ENCODE results near the gene TRPC6.
A peak's percentile ranks its signal among the peaks of the same experiment; 100 is the strongest.

Gene TRPC6

DNA sequence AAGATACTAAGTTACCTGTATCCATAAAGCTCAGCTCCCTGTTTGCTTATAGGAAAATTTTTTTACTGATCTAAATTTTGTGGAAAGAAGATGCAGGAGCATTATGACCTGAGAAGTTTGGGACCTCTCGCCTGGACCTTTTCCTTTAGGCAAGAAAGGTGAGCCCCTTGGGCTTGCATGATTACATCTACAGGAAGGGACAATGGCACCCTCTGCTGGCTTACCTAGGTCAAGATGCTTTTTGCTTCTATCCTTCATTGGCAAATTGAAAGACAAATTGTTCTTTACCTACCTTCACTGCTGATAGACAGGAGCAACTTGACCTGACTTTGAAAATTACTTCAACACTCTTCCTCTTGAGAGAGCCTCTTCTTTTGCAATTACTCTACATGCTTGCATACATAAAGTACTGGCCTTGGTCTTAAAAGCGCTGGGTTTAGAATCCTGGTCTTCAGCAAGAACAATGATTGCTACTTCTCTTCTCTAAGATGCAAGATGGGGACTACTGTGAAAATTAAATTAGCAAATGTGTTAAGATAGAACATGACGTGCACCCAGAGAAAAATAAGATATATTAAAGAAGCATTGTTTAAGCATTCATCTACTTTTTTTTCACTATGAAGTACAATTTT is 147.2 kb downstream of the TRPC6 start:
- Histone ChIP-seq H3K9ac (ENCODE audit: low read length) (no peak overlapping the region), H3K4me2 (ENCODE audit: low read length) (peak overlapping the region; percentile 15; the same call in 1 of the 2 replicates), H3K4me3 (ENCODE audit: low read length) (no peak overlapping the region), H3K36me3 (replicated peaks; ENCODE audit: low read depth, low read length) (no peaks in the 10 kb centered on the region), H3K27me3 (ENCODE audit: low read depth, low read length) (no peaks in the 10 kb centered on the region), H3K9me3 (ENCODE audit: insufficient read depth, low read length) (no peaks in the 10 kb centered on the region), H3K79me2 (ENCODE audit: low read length) (no peaks in the 10 kb centered on the region), H3K27ac (ENCODE audit: low read length) (no peak overlapping the region), H2AFZ (ENCODE audit: low read depth, low read length) (no peak overlapping the region), H3K4me1 (ENCODE audit: low read length) (peaks cover 8% of the 10 kb centered on the region; the same call in 1 of the 2 replicates), H4K20me1 (ENCODE audit: insufficient read depth, low read length) (no peaks in the 10 kb centered on the region)
- no peak for TF ChIP-seq EZH2phosphoT487 (IDR thresholded peaks at IDR 0.05; ENCODE audit: low read depth)
- TF ChIP-seq, protein P1, sequence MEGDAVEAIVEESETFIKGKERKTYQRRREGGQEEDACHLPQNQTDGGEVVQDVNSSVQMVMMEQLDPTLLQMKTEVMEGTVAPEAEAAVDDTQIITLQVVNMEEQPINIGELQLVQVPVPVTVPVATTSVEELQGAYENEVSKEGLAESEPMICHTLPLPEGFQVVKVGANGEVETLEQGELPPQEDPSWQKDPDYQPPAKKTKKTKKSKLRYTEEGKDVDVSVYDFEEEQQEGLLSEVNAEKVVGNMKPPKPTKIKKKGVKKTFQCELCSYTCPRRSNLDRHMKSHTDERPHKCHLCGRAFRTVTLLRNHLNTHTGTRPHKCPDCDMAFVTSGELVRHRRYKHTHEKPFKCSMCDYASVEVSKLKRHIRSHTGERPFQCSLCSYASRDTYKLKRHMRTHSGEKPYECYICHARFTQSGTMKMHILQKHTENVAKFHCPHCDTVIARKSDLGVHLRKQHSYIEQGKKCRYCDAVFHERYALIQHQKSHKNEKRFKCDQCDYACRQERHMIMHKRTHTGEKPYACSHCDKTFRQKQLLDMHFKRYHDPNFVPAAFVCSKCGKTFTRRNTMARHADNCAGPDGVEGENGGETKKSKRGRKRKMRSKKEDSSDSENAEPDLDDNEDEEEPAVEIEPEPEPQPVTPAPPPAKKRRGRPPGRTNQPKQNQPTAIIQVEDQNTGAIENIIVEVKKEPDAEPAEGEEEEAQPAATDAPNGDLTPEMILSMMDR (IDR thresholded peaks at IDR 0.05; ENCODE audit: low read depth, low read length): peak; percentile 61

DNA sequence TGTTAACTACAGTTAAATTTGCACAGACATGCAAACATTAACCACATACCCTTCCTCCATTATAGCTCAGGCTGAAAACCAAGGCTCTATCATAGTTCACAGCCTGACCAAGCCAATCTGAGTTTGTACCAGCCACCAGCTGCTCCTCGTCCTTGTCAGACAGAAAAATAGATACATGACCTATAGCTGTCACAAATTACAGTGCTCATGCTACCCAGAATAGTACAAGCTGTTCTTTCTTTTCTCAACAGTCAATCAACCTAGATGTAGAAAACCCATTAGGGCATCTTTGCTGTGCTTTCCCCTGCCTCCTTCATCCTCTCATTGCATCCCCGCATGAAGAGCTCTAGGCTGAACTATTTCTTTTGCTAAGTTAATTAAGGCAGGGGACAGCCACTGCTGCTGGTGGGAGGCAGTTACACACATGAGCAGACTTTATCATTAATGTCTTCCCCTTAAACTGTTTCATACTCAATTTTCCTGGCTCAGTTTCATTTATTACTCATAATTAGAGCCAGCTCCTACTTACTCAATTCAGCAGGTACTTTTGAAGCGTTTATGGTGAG is 148.3 kb downstream of the TRPC6 start:
- H3K9ac ChIP-seq (ENCODE audit: low read length): no peak overlapping the region
- H3K4me1 ChIP-seq (ENCODE audit: low read length): peaks cover 8% of the 10 kb centered on the region; the same call in 1 of the 2 replicates
- H3K36me3 ChIP-seq (replicated peaks; ENCODE audit: low read depth, low read length): no peaks in the 10 kb centered on the region
- H3K27me3 ChIP-seq (ENCODE audit: low read depth, low read length): no peaks in the 10 kb centered on the region
- no peak overlapping the region for H3K4me3 ChIP-seq (ENCODE audit: low read length)
- H3K4me2 ChIP-seq (ENCODE audit: low read length): no peak overlapping the region
- no peaks in the 10 kb centered on the region for H3K79me2 ChIP-seq (ENCODE audit: low read length)
- H3K9me3 ChIP-seq (ENCODE audit: insufficient read depth, low read length): no peaks in the 10 kb centered on the region
- TF ChIP-seq, protein P1 (IDR thresholded peaks at IDR 0.05; ENCODE audit: low read depth, low read length): no peak
- TF ChIP-seq EZH2phosphoT487 (IDR thresholded peaks at IDR 0.05; ENCODE audit: low read depth): no peak
- H3K27ac ChIP-seq (ENCODE audit: low read length): no peak overlapping the region
- H2AFZ ChIP-seq (ENCODE audit: low read depth, low read length): no peak overlapping the region
- no peaks in the 10 kb centered on the region for H4K20me1 ChIP-seq (ENCODE audit: insufficient read depth, low read length)

DNA sequence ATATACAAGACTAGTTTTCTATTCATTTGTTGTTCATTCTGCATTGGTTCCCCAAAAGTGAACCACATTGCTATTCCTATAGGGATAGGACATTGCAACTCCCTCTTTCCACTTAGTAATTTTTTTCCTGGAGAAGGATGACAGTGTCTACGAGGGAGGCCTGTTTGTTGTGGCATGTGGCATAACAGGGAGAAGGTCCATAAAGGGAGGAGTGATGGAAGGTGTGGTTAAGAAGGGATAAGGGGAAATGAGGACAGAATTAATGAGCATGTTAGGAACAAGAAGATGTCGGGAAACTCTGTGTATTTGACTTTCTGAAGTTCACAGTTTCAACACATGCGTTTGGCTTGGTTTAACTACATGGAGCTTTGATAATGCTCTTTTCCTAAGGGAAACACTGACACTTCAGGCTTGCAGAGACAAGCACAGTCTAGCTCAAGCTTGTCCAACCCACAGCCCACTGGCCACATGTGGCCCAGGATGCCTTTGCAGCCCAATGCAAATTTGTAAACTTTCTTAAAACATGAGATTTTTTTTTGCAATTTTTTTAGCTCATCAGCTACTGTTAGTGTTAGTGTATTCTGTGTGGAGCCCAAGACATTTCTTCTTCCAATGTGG is 149.7 kb downstream of the TRPC6 start:
- Histone ChIP-seq H3K9ac (ENCODE audit: low read length) (no peak overlapping the region), H3K4me3 (ENCODE audit: low read length) (no peak overlapping the region), H3K27me3 (ENCODE audit: low read depth, low read length) (no peaks in the 10 kb centered on the region), H3K27ac (ENCODE audit: low read length) (no peak overlapping the region), H3K4me2 (ENCODE audit: low read length) (no peak overlapping the region), H4K20me1 (ENCODE audit: insufficient read depth, low read length) (no peaks in the 10 kb centered on the region), H3K4me1 (ENCODE audit: low read length) (peaks cover 8% of the 10 kb centered on the region; the same call in 1 of the 2 replicates), H3K36me3 (replicated peaks; ENCODE audit: low read depth, low read length) (no peaks in the 10 kb centered on the region), H2AFZ (ENCODE audit: low read depth, low read length) (no peak overlapping the region), H3K9me3 (ENCODE audit: insufficient read depth, low read length) (no peaks in the 10 kb centered on the region), H3K79me2 (ENCODE audit: low read length) (no peaks in the 10 kb centered on the region)
- TF ChIP-seq, protein P1 (IDR thresholded peaks at IDR 0.05; ENCODE audit: low read depth, low read length): no peak
- no peak for TF ChIP-seq EZH2phosphoT487 (IDR thresholded peaks at IDR 0.05; ENCODE audit: low read depth)

GRCh38 chr11:101433151-101433550 is 150.7 kb downstream of the TRPC6 start:
- Histone ChIP-seq H4K20me1 (ENCODE audit: insufficient read depth, low read length) (no peaks in the 10 kb centered on the region), H2AFZ (ENCODE audit: low read depth, low read length) (no peak overlapping the region), H3K4me1 (ENCODE audit: low read length) (peaks cover 8% of the 10 kb centered on the region; the same call in 1 of the 2 replicates), H3K9me3 (ENCODE audit: insufficient read depth, low read length) (no peaks in the 10 kb centered on the region), H3K9ac (ENCODE audit: low read length) (no peak overlapping the region), H3K36me3 (replicated peaks; ENCODE audit: low read depth, low read length) (no peaks in the 10 kb centered on the region), H3K4me3 (ENCODE audit: low read length) (no peak overlapping the region), H3K79me2 (ENCODE audit: low read length) (no peaks in the 10 kb centered on the region), H3K27me3 (ENCODE audit: low read depth, low read length) (no peaks in the 10 kb centered on the region), H3K4me2 (ENCODE audit: low read length) (no peak overlapping the region), H3K27ac (ENCODE audit: low read length) (no peak overlapping the region)
- TF ChIP-seq, protein P1 (IDR thresholded peaks at IDR 0.05; ENCODE audit: low read depth, low read length): no peak
- TF ChIP-seq EZH2phosphoT487 (IDR thresholded peaks at IDR 0.05; ENCODE audit: low read depth): no peak
